ENCODE measurements around the gene SYTL2.

- TF ChIP-seq CTCF (IDR thresholded peaks at IDR 0.05 in 8 of 11, conservative IDR thresholded peaks at IDR 0.05 in 3 of 11) (no peak), POLR2AphosphoS5 (IDR thresholded peaks at IDR 0.05) (no peak)
Observed at GRCh38 chr11:85704967-85705366, 106.0 kb downstream of the SYTL2 start.
